Measurements from ENCODE around the gene APH1A. TPM values are rescaled to one million over a fixed set of nuclear protein-coding genes. Genes with fewer than 3 reads are reported as not detected.

Gene APH1A
- total and polyA plus RNA-seq, 10 of the 15 experiments (the other 5 are each of a cell fraction or from before 2014, with no cell fraction given) = 6.7 to 130 (median 87.7) TPM

- H3K36me3 ChIP-seq (ENCODE audit: control insufficient read depth in 2 of 2, insufficient read depth in 2 of 2, low read length in 1 of 2) = peaks cover 4 to 18% of the 10 kb centered on the region in 2 experiments
- H3K9me3 ChIP-seq (replicated peaks; ENCODE audit: control insufficient read depth, insufficient read depth, low read length) = no peaks in the 10 kb centered on the region
- POLR2A ChIA-PET = interaction anchor here (0.9 to 1.3 kb wide), 2 partner anchors 13 to 36 kb away, joined by 3 to 8 read pairs; no protein-coding TSS in a partner anchor
- peak overlapping the region; percentile 86 for H3K4me2 ChIP-seq (ENCODE audit: control insufficient read depth, insufficient read depth)
- H3K27me3 ChIP-seq (replicated peaks in 1 of 2; ENCODE audit: control insufficient read depth in 2 of 2, insufficient read depth in 2 of 2, low read length in 1 of 2) = no peaks in the 10 kb centered on the region
- peak overlapping the region; percentile 97 for H3K4me3 ChIP-seq
- WGBS (ENCODE audit: insufficient coverage, insufficient replicate concordance, low lambda C conversion rate, missing lambda C conversion rate) = 19% methylated on average over 10 of the region's 10 CpGs
- ATAC-seq = no peak
- no peak for DNase-seq (ENCODE audit: low read depth, low spot score)
- peaks cover 13% of the 10 kb centered on the region for H3K4me1 ChIP-seq (ENCODE audit: control insufficient read depth, insufficient read depth, low read length)
- RAD21 ChIA-PET (ENCODE audit: unreplicated experiment) = interaction anchor here (0.7 kb wide), 2 partner anchors 9 to 12 kb away, joined by 3 to 4 read pairs; no protein-coding TSS in a partner anchor
- H3K9ac ChIP-seq (ENCODE audit: control insufficient read depth, insufficient read depth, low read length) = peak overlapping the region; percentile 97
- no peak for FAIRE-seq
- CTCF ChIA-PET = interaction anchor here (1.0 to 4.3 kb wide), 3 partner anchors 13 to 427 kb away, joined by 3 to 29 read pairs (median 4); partner anchors contain the start of gene GOLPH3L
- TF ChIP-seq, protein P1, sequence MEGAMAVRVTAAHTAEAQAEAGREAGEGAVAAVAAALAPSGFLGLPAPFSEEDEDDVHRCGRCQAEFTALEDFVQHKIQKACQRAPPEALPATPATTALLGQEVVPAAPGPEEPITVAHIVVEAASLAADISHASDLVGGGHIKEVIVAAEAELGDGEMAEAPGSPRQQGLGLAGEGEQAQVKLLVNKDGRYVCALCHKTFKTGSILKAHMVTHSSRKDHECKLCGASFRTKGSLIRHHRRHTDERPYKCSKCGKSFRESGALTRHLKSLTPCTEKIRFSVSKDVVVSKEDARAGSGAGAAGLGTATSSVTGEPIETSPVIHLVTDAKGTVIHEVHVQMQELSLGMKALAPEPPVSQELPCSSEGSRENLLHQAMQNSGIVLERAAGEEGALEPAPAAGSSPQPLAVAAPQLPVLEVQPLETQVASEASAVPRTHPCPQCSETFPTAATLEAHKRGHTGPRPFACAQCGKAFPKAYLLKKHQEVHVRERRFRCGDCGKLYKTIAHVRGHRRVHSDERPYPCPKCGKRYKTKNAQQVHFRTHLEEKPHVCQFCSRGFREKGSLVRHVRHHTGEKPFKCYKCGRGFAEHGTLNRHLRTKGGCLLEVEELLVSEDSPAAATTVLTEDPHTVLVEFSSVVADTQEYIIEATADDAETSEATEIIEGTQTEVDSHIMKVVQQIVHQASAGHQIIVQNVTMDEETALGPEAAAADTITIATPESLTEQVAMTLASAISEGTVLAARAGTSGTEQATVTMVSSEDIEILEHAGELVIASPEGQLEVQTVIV (IDR thresholded peaks at IDR 0.05; ENCODE audit: borderline replicate concordance, partially characterized antibody) = no peak
- H3K27ac ChIP-seq (ENCODE audit: control insufficient read depth, insufficient read depth) = peak overlapping the region; percentile 90; the same call in 1 of the 2 replicates
- in situ Hi-C loops (cut with MboI) (no loop called here), intact Hi-C loops (cut with micrococcal nuclease; ENCODE audit: unreplicated experiment) (loop anchor here (5.0 kb wide), 1 partner anchor 53 kb away; the partner anchor contains the start of gene PRPF3)
- SMC1A ChIA-PET (ENCODE audit: uncharacterized antibody, unreplicated experiment) = interaction anchor here (0.7 to 1.9 kb wide), 4 partner anchors 12 to 94 kb away, joined by 4 to 5 read pairs (median 4); no protein-coding TSS in a partner anchor
- peaks cover 27% of the 10 kb centered on the region for H3K79me2 ChIP-seq (ENCODE audit: control insufficient read depth, insufficient read depth, low read length)
- no peaks in the 10 kb centered on the region for H4K20me1 ChIP-seq (ENCODE audit: control insufficient read depth, insufficient read depth)
- TSS peak; percentile 91 for BruUV-seq (replicated peaks)
- H2AFZ ChIP-seq (ENCODE audit: control insufficient read depth, low read depth, low read length) = peak overlapping the region; percentile 97
These were observed 635 bp upstream of the APH1A start for GRCh38 chr1:150269451-150269850.

DNA sequence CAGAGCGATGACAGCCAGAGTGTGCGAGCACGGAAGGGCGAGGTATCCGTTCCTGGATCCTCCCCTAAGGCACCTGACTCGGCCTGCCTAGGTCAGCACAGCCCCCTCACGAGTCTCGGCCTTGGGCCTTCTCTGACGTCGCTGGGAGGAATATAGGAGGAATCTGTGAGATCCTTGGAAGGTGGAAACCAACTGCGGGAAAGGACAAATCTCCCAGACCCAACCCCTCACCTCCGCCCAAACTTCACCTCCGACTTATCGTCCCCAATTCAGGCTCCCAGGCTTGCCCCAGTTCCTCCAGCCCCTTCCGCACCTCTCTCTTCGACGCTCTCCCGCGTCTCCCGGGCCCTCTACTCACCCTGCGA is 494 bp downstream of the APH1A start:
- ATAC-seq (peak; percentile 70), DNase-seq (ENCODE audit: low read depth, low spot score) (no peak), FAIRE-seq (no peak)
- under 1% methylated on average over 21 of the region's 21 CpGs for WGBS (ENCODE audit: insufficient coverage, insufficient replicate concordance, low lambda C conversion rate, missing lambda C conversion rate)
- Histone ChIP-seq H3K9me3 (replicated peaks; ENCODE audit: control insufficient read depth, insufficient read depth, low read length) (no peaks in the 10 kb centered on the region), H3K27ac (ENCODE audit: control insufficient read depth, insufficient read depth) (peak overlapping the region; percentile 90), H3K36me3 (ENCODE audit: control insufficient read depth in 2 of 2, insufficient read depth in 2 of 2, low read length in 1 of 2) (peaks cover 4 to 19% of the 10 kb centered on the region in 2 experiments), H4K20me1 (ENCODE audit: control insufficient read depth, insufficient read depth) (no peaks in the 10 kb centered on the region), H3K9ac (ENCODE audit: control insufficient read depth, insufficient read depth, low read length) (peak overlapping the region; percentile 97), H2AFZ (ENCODE audit: control insufficient read depth, low read depth, low read length) (peak overlapping the region; percentile 97), H3K4me2 (ENCODE audit: control insufficient read depth, insufficient read depth) (peak overlapping the region; percentile 86), H3K27me3 (replicated peaks in 1 of 2; ENCODE audit: control insufficient read depth in 2 of 2, insufficient read depth in 2 of 2, low read length in 1 of 2) (no peaks in the 10 kb centered on the region), H3K4me1 (ENCODE audit: control insufficient read depth, insufficient read depth, low read length) (peaks cover 8% of the 10 kb centered on the region), H3K4me3 (peak overlapping the region; percentile 97), H3K79me2 (ENCODE audit: control insufficient read depth, insufficient read depth, low read length) (peaks cover 27% of the 10 kb centered on the region)
- in situ Hi-C loops (cut with MboI) = no loop called here
- ChIA-PET CTCF (interaction anchor here (1.0 kb wide), 1 partner anchor 12 kb away, joined by 4 read pairs; no protein-coding TSS in a partner anchor), RAD21 (ENCODE audit: unreplicated experiment) (no interaction called here), SMC1A (ENCODE audit: uncharacterized antibody, unreplicated experiment) (interaction anchor here (0.7 to 1.9 kb wide), 2 partner anchors 12 to 13 kb away, joined by 3 to 4 read pairs; no protein-coding TSS in a partner anchor), POLR2A (interaction anchor here (1.3 kb wide), 1 partner anchor 12 kb away, joined by 8 read pairs; no protein-coding TSS in a partner anchor)
- no TSS peak for BruUV-seq (replicated peaks)
- intact Hi-C loops (cut with micrococcal nuclease; ENCODE audit: unreplicated experiment) = loop anchor here (1.0 to 5.0 kb wide), 2 partner anchors 12 to 54 kb away; partner anchors contain the start of gene PRPF3
- TF ChIP-seq, protein P2, sequence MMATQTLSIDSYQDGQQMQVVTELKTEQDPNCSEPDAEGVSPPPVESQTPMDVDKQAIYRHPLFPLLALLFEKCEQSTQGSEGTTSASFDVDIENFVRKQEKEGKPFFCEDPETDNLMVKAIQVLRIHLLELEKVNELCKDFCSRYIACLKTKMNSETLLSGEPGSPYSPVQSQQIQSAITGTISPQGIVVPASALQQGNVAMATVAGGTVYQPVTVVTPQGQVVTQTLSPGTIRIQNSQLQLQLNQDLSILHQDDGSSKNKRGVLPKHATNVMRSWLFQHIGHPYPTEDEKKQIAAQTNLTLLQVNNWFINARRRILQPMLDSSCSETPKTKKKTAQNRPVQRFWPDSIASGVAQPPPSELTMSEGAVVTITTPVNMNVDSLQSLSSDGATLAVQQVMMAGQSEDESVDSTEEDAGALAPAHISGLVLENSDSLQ (IDR thresholded peaks at IDR 0.05) = peak; percentile 14; the same call in 1 of the 2 replicates
- TF ChIP-seq TARDBP (IDR thresholded peaks at IDR 0.05; ENCODE audit: borderline replicate concordance) = no peak; the same call in 1 of the 2 replicates
- TF ChIP-seq USF1 (IDR thresholded peaks at IDR 0.05; ENCODE audit: borderline replicate concordance, extremely low read length, insufficient read depth, low read depth, low read length) = peak; percentile 22
- no peak for TF ChIP-seq SMC3 (IDR thresholded peaks at IDR 0.05; ENCODE audit: borderline replicate concordance, low read length)
- TF ChIP-seq POLR2AphosphoS5 (IDR thresholded peaks at IDR 0.05; ENCODE audit: low read length) = 0 out of 2 replicates have a peak, but pooled peaks have one; percentile 27
- no peak for TF ChIP-seq ZZZ3 (IDR thresholded peaks at IDR 0.05; ENCODE audit: control insufficient read depth, insufficient read length, low read depth)
- 0 out of 2 replicates have a peak, but pooled peaks have one; percentile 38 for TF ChIP-seq TAF1 (IDR thresholded peaks at IDR 0.05; ENCODE audit: borderline replicate concordance, low read depth, low read length)
- TF ChIP-seq ESRRA (IDR thresholded peaks at IDR 0.05; ENCODE audit: low read length) = no peak
- TF ChIP-seq BHLHE40 (IDR thresholded peaks at IDR 0.05; ENCODE audit: borderline replicate concordance in 1 of 2, low read depth in 2 of 2, low read length in 1 of 2) = peak in 1 of 2 experiments; percentile 44; a peak in 1 of 4 replicates
- TF ChIP-seq SIX5 (IDR thresholded peaks at IDR 0.05; ENCODE audit: low read depth, low read length, severe bottlenecking) = peak; percentile 13
